A673 (cell line): ENCODE measurements around the gene CDKL5. TPM values are rescaled to one million over a fixed set of nuclear protein-coding genes. Genes with fewer than 3 reads are reported as not detected.

ENCODE experiments used
- BruUV-seq: library from RNA; stranded (reverse); fragments of 400-500 nt; replicated peaks from 2 replicates; lab custom pipeline; 2021; lab: Mats Ljungman, UMichigan
- CTCF ChIA-PET: fragments of 300-600 bp; sonication (Branson Sonifier 250); formaldehyde crosslinking; loops from one replicate; lab custom pipeline; 2022; ENCODE audit warnings: antibody characterized with exemption; lab: Charles Lee
- POLR2A ChIA-PET: fragments of 300-600 bp; sonication (Branson Sonifier 250); formaldehyde crosslinking; loops from one replicate; lab custom pipeline; 2022; ENCODE audit warnings: antibody characterized with exemption; ENCODE audit not compliant: low non-redundant PET; lab: Charles Lee
- DNase-seq: peaks from one replicate; pipeline ENCODE4 v3.0.0-alpha.2; 2015; ENCODE audit warnings: low spot score
- H3K27ac ChIP-seq: fragments of 200-600 bp; sonication (generic); 2 replicates; pipeline ENCODE4 v1.5.1; 2016; ENCODE audit warnings: mixed run types, low read depth, mild to moderate bottlenecking, mixed read lengths, antibody characterized with exemption, low read length; ENCODE audit not compliant: poor library complexity, severe bottlenecking
- H3K27me3 ChIP-seq: fragments of 200-600 bp; sonication (generic); replicated peaks from 2 replicates; pipeline ENCODE4 v1.6.1; 2017; ENCODE audit warnings: mixed run types, low read depth, mild to moderate bottlenecking, mixed read lengths, antibody characterized with exemption, low read length; ENCODE audit not compliant: insufficient read depth, poor library complexity
- H3K36me3 ChIP-seq: fragments of 200-600 bp; sonication (generic); 2 replicates; pipeline ENCODE4 v1.6.1; 2016; ENCODE audit warnings: mixed run types, mild to moderate bottlenecking, mixed read lengths, antibody characterized with exemption, low read length; ENCODE audit not compliant: insufficient read depth, poor library complexity, severe bottlenecking
- H3K4me1 ChIP-seq: fragments of 200-600 bp; sonication (generic); 2 replicates; pipeline ENCODE4 v1.6.1; 2017; ENCODE audit warnings: mixed run types, mild to moderate bottlenecking, mixed read lengths, antibody characterized with exemption, low read length; ENCODE audit not compliant: insufficient read depth, poor library complexity, severe bottlenecking
- H3K4me3 ChIP-seq: fragments of 200-600 bp; sonication (generic); 2 replicates; pipeline ENCODE4 v1.5.1; 2016; ENCODE audit warnings: low read depth, mixed run types, mild to moderate bottlenecking, mixed read lengths, low read length; ENCODE audit not compliant: poor library complexity, severe bottlenecking
- H3K9me3 ChIP-seq: fragments of 200-600 bp; sonication (generic); 2 replicates; pipeline ENCODE4 v1.6.1; 2016; ENCODE audit warnings: mixed run types, low read depth, mild to moderate bottlenecking, mixed read lengths, antibody characterized with exemption, low read length; ENCODE audit not compliant: poor library complexity, severe bottlenecking
- EZH2 ChIP-seq: fragments of 200-600 bp; sonication (generic); IDR thresholded peaks from 2 replicates; pipeline ENCODE4 v1.6.1; 2017; ENCODE audit warnings: borderline replicate concordance, low read depth, mild to moderate bottlenecking, mixed read lengths, antibody characterized with exemption, low read length; ENCODE audit not compliant: poor library complexity, severe bottlenecking
- intact Hi-C: fragments of 100-400 bp; cut with micrococcal nuclease; formaldehyde crosslinking; loops from one replicate; pipeline ENCODE4 v1.10.0; 2022; ENCODE audit not compliant: unreplicated experiment
- total RNA-seq: library from RNA; stranded (reverse); gene quantifications from 2 replicates; pipeline ENCODE4 v1.2.3, GENCODE V29; 2021
- TF ChIP-seq, protein P1 (sequence below): fragments of 300-800, 200-600 bp; sonication (generic); conservative IDR thresholded peaks from 2 replicates; pipeline ENCODE4 v1.5.1; 2017; ENCODE audit warnings: low read depth, mild to moderate bottlenecking, antibody characterized with exemption, low read length, moderate library complexity, mixed read lengths

The CDKL5 gene
- total RNA-seq, 1 experiment from 2014 or later, result 7.5 TPM

- POLR2A ChIA-PET, result no interaction called here
- H3K9me3 ChIP-seq, result no peaks in the 10 kb centered on the region
- H3K4me1 ChIP-seq, result no peaks in the 10 kb centered on the region
- H3K27me3 ChIP-seq, result no peaks in the 10 kb centered on the region
- H3K27ac ChIP-seq, result no peak overlapping the region
- H3K36me3 ChIP-seq, result no peaks in the 10 kb centered on the region
- BruUV-seq, result no TSS peak
- CTCF ChIA-PET, result no interaction called here
- no peak for DNase-seq
- intact Hi-C loops, result no loop called here
- H3K4me3 ChIP-seq, result no peak overlapping the region
- no peak for TF ChIP-seq EZH2
- TF ChIP-seq, protein P1, sequence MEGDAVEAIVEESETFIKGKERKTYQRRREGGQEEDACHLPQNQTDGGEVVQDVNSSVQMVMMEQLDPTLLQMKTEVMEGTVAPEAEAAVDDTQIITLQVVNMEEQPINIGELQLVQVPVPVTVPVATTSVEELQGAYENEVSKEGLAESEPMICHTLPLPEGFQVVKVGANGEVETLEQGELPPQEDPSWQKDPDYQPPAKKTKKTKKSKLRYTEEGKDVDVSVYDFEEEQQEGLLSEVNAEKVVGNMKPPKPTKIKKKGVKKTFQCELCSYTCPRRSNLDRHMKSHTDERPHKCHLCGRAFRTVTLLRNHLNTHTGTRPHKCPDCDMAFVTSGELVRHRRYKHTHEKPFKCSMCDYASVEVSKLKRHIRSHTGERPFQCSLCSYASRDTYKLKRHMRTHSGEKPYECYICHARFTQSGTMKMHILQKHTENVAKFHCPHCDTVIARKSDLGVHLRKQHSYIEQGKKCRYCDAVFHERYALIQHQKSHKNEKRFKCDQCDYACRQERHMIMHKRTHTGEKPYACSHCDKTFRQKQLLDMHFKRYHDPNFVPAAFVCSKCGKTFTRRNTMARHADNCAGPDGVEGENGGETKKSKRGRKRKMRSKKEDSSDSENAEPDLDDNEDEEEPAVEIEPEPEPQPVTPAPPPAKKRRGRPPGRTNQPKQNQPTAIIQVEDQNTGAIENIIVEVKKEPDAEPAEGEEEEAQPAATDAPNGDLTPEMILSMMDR, result no peak
Measured at GRCh38 chrX:18441780-18442367, 16.5 kb downstream of the CDKL5 start.

- no peak for TF ChIP-seq EZH2
- TF ChIP-seq, protein P1, result no peak
- intact Hi-C loops, result no loop called here
- DNase-seq, result no peak
- no peak overlapping the region for H3K27ac ChIP-seq
- ChIA-PET CTCF (no interaction called here), POLR2A (no interaction called here)
- no peaks in the 10 kb centered on the region for H3K27me3 ChIP-seq
- no TSS peak for BruUV-seq
- H3K36me3 ChIP-seq, result no peaks in the 10 kb centered on the region
- no peak overlapping the region for H3K4me3 ChIP-seq
- no peaks in the 10 kb centered on the region for H3K4me1 ChIP-seq
- H3K9me3 ChIP-seq, result no peaks in the 10 kb centered on the region
Measured at GRCh38 chrX:18448416-18448815, 23.0 kb downstream of the CDKL5 start.

DNA sequence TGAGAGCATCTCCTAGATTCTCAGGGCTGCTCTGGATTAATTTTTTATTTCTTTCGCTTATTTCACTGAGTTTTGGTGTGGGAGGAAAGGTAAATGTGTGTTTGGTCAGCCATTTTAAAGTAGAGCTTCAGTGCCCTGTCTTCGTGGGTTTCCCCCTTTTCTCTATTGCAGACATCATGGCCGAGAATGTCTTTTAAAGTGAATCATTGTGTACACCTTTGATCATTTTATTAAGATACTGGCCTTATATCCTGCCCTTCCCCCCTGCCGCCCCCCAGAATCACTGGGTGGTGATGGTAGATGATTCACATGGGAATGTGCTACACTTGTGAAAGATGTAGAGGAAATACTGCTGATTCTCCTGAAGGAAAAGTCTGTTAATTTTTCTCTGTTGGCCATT, 23.8 kb downstream of the CDKL5 start:
- ChIA-PET POLR2A (no interaction called here), CTCF (no interaction called here)
- BruUV-seq, result no TSS peak
- H3K9me3 ChIP-seq, result no peaks in the 10 kb centered on the region
- H3K4me3 ChIP-seq, result no peak overlapping the region
- no peak for DNase-seq
- TF ChIP-seq, protein P1, result no peak
- TF ChIP-seq EZH2, result no peak
- H3K27ac ChIP-seq, result no peak overlapping the region
- intact Hi-C loops, result no loop called here
- no peaks in the 10 kb centered on the region for H3K27me3 ChIP-seq
- H3K36me3 ChIP-seq, result no peaks in the 10 kb centered on the region
- no peaks in the 10 kb centered on the region for H3K4me1 ChIP-seq
